Suprapubic skin (tissue), 4 donors: ENCODE results near the gene WNK3.

ENCODE experiments used
- EP300 ChIP-seq: sonication (generic); formaldehyde crosslinking; IDR thresholded peaks from one replicate; pipeline ENCODE4 v1.6.1; 2017; ENCODE audit warnings: antibody characterized with exemption
- POLR2A ChIP-seq, 2 donors: fragments of 450-650 bp; IDR thresholded peaks; one replicate each; pipeline ENCODE4 v1.6.1; 2017; ENCODE audit warnings: antibody characterized with exemption in 2 of 2, mild to moderate bottlenecking in 2 of 2, moderate library complexity in 2 of 2
- POLR2AphosphoS5 ChIP-seq, 3 donors: sonication (generic); formaldehyde crosslinking; IDR thresholded peaks; one replicate each; pipeline ENCODE4 v1.6.1; 2017; ENCODE audit warnings: antibody characterized with exemption in 3 of 3
- TF ChIP-seq, protein P1 (sequence below), 2 donors: fragments of 200-600 bp in 1 of 2; fragments of 450-650 bp in 1 of 2; sonication (generic) in 1 of 2; IDR thresholded peaks; one replicate each; pipeline ENCODE4 v1.5.1; 2016 to 2019; ENCODE audit warnings: antibody characterized with exemption in 2 of 2, mild to moderate bottlenecking in 1 of 2, moderate library complexity in 1 of 2

DNA sequence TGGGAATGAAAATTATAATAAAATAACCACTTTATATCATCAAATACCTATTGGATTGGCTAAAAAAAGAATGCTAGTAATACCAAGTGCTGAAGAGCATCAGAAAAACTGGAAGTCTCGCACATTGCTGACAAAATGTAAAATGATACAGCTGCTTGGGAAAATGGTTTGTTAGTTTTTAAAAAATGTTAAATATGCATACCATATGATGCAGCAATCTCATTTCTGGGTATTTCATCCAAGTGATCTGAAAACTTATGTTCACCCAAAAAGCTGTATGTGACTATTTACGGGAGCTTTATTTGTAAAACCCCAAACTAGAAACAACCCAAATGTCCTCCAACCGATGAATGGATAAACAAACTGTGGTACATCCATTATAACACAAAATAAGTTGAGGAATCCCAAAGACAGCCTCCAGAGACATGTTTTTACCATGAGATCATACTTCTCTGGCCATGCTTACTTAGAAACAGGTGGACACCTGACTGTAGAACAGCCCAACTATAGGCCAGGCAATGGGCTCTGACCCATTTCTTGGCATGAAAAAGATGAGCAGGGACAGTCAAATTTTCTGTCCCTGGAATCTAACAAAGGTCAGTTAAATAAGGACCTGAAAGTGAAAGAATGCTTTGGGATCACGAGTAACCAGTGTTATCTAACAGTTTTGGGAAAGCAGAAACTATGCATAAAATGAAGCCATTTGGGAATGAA, 127.3 kb downstream of the WNK3 start:
- TF ChIP-seq, protein P1, sequence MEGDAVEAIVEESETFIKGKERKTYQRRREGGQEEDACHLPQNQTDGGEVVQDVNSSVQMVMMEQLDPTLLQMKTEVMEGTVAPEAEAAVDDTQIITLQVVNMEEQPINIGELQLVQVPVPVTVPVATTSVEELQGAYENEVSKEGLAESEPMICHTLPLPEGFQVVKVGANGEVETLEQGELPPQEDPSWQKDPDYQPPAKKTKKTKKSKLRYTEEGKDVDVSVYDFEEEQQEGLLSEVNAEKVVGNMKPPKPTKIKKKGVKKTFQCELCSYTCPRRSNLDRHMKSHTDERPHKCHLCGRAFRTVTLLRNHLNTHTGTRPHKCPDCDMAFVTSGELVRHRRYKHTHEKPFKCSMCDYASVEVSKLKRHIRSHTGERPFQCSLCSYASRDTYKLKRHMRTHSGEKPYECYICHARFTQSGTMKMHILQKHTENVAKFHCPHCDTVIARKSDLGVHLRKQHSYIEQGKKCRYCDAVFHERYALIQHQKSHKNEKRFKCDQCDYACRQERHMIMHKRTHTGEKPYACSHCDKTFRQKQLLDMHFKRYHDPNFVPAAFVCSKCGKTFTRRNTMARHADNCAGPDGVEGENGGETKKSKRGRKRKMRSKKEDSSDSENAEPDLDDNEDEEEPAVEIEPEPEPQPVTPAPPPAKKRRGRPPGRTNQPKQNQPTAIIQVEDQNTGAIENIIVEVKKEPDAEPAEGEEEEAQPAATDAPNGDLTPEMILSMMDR (IDR thresholded peaks at IDR 0.05) = no peak
- no peak for TF ChIP-seq POLR2AphosphoS5 (IDR thresholded peaks at IDR 0.05)
- TF ChIP-seq POLR2A (IDR thresholded peaks at IDR 0.05) = no peak
- no peak for TF ChIP-seq EP300
